OCI-LY1 (cell line): Measurements from ENCODE around the gene NACC2.

ENCODE experiments used
- H2AFZ ChIP-seq: fragments of 200-600 bp; sonication (generic), shearing (Covaris generic); 2 replicates; pipeline ENCODE4 v1.6.0; 2014; ENCODE audit warnings: antibody characterized with exemption, mild to moderate bottlenecking, low read length
- H3F3A ChIP-seq: fragments of 200-600 bp; sonication (generic), shearing (Covaris generic); 2 replicates; pipeline ENCODE4 v1.6.0; 2014; ENCODE audit warnings: mild to moderate bottlenecking, antibody characterized with exemption, low read length, moderate library complexity; ENCODE audit not compliant: insufficient read depth
- H3K27ac ChIP-seq: fragments of 200-600 bp; sonication (generic); 2 replicates; pipeline ENCODE4 v1.5.1; 2014; ENCODE audit warnings: low read length, mixed run types, mild to moderate bottlenecking, low read depth; ENCODE audit not compliant: poor library complexity, severe bottlenecking
- H3K27me3 ChIP-seq: fragments of 200-600 bp; sonication (generic); 2 replicates; pipeline ENCODE4 v1.6.0; 2014; ENCODE audit warnings: antibody characterized with exemption, mild to moderate bottlenecking, low read length, moderate library complexity; ENCODE audit not compliant: insufficient read depth
- H3K36me3 ChIP-seq: fragments of 200-600 bp; sonication (generic); 2 replicates; pipeline ENCODE4 v1.6.1; 2014; ENCODE audit warnings: mild to moderate bottlenecking, antibody characterized with exemption, low read length, moderate library complexity, mixed read lengths; ENCODE audit not compliant: insufficient read depth
- H3K4me1 ChIP-seq: fragments of 200-600 bp; sonication (generic); 2 replicates; pipeline ENCODE4 v1.5.1; 2014; ENCODE audit warnings: mild to moderate bottlenecking, low read length, moderate library complexity; ENCODE audit not compliant: insufficient read depth, severe bottlenecking
- H3K4me2 ChIP-seq: fragments of 200-600 bp; sonication (generic), shearing (Covaris generic); 2 replicates; pipeline ENCODE4 v1.6.1; 2014; ENCODE audit warnings: low read length
- H3K4me3 ChIP-seq: fragments of 200-600 bp; sonication (generic); 2 replicates; pipeline ENCODE4 v1.5.1; 2014; ENCODE audit warnings: low read length, low read depth, mild to moderate bottlenecking, mixed read lengths; ENCODE audit not compliant: poor library complexity, severe bottlenecking
- H3K79me2 ChIP-seq: fragments of 200-600 bp; shearing (Covaris generic); 2 replicates; pipeline ENCODE4 v1.6.1; 2016; ENCODE audit warnings: mixed run types, low read length, mixed read lengths; ENCODE audit not compliant: insufficient read depth
- H3K9ac ChIP-seq: fragments of 200-600 bp; sonication (generic), shearing (Covaris generic); 2 replicates; pipeline ENCODE4 v1.6.1; 2014; ENCODE audit warnings: mild to moderate bottlenecking, low read length, mixed read lengths
- H3K9me2 ChIP-seq: fragments of 200-600 bp; sonication (generic), shearing (Covaris generic); 2 replicates; pipeline ENCODE4 v1.6.1; 2014; ENCODE audit warnings: low read depth, mild to moderate bottlenecking, low read length, mixed read lengths
- H3K9me3 ChIP-seq: fragments of 200-600 bp; shearing (Covaris generic); 2 replicates; pipeline ENCODE4 v1.6.1; 2014; ENCODE audit warnings: low read length, mixed read lengths
- H4K20me1 ChIP-seq: fragments of 200-600 bp; sonication (generic), shearing (Covaris generic); 2 replicates; pipeline ENCODE4 v1.6.0; 2016; ENCODE audit warnings: mild to moderate bottlenecking, low read length; ENCODE audit not compliant: insufficient read depth
- EZH2 ChIP-seq: fragments of 200-600 bp; sonication (generic), shearing (Covaris generic); IDR thresholded peaks from 2 replicates; pipeline ENCODE4 v1.8.0; 2017; ENCODE audit warnings: borderline replicate concordance, mixed run types, mild to moderate bottlenecking, antibody characterized with exemption, low read length, moderate library complexity, mixed read lengths
- TF ChIP-seq, protein P1 (sequence below): fragments of 200-600 bp; sonication (generic), shearing (Covaris generic); IDR thresholded peaks from 2 replicates; pipeline ENCODE4 v1.5.1; 2017; ENCODE audit warnings: mild to moderate bottlenecking, antibody characterized with exemption, low read length, moderate library complexity, mixed read lengths

NACC2 gene

GRCh38 chr9:135956802-135957174 lies 138.3 kb downstream of the NACC2 start:
- H3K27ac ChIP-seq: no peak overlapping the region
- H3K9me2 ChIP-seq: no peaks in the 10 kb centered on the region
- no peaks in the 10 kb centered on the region for H3F3A ChIP-seq
- H3K36me3 ChIP-seq: peaks cover 29% of the 10 kb centered on the region
- H2AFZ ChIP-seq: no peak overlapping the region
- H3K27me3 ChIP-seq: no peaks in the 10 kb centered on the region
- no peak overlapping the region for H3K4me3 ChIP-seq
- no peak for TF ChIP-seq EZH2
- TF ChIP-seq, protein P1, sequence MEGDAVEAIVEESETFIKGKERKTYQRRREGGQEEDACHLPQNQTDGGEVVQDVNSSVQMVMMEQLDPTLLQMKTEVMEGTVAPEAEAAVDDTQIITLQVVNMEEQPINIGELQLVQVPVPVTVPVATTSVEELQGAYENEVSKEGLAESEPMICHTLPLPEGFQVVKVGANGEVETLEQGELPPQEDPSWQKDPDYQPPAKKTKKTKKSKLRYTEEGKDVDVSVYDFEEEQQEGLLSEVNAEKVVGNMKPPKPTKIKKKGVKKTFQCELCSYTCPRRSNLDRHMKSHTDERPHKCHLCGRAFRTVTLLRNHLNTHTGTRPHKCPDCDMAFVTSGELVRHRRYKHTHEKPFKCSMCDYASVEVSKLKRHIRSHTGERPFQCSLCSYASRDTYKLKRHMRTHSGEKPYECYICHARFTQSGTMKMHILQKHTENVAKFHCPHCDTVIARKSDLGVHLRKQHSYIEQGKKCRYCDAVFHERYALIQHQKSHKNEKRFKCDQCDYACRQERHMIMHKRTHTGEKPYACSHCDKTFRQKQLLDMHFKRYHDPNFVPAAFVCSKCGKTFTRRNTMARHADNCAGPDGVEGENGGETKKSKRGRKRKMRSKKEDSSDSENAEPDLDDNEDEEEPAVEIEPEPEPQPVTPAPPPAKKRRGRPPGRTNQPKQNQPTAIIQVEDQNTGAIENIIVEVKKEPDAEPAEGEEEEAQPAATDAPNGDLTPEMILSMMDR: no peak
- H3K4me2 ChIP-seq: no peak overlapping the region
- H3K9me3 ChIP-seq: no peaks in the 10 kb centered on the region
- no peak overlapping the region for H3K9ac ChIP-seq
- peaks cover 14% of the 10 kb centered on the region for H3K4me1 ChIP-seq
- H3K79me2 ChIP-seq: 0 out of 2 replicates have a peak, but pooled peaks cover 16% of the 10 kb centered on the region
- H4K20me1 ChIP-seq: no peaks in the 10 kb centered on the region
